SU-DHL-6 (cell line): ENCODE measurements around the gene LMTK3.

Source experiments
- H2AFZ ChIP-seq: fragments of 200-600 bp; sonication (generic); 2 replicates; pipeline ENCODE4 v1.6.1; 2014; ENCODE audit warnings: low read depth, mild to moderate bottlenecking, moderate library complexity, mixed read lengths, antibody characterized with exemption, low read length; ENCODE audit not compliant: severe bottlenecking
- H3F3A ChIP-seq: fragments of 200-600 bp; shearing (Covaris generic); 2 replicates; pipeline ENCODE4 v1.6.0; 2016; ENCODE audit warnings: antibody characterized with exemption, mild to moderate bottlenecking; ENCODE audit not compliant: insufficient read depth
- H3K27ac ChIP-seq: fragments of 200-600 bp; sonication (generic); 2 replicates; pipeline ENCODE4 v1.5.1; 2016; ENCODE audit warnings: low read depth, mild to moderate bottlenecking, low read length, moderate library complexity, mixed read lengths
- H3K27me3 ChIP-seq: fragments of 200-600 bp; sonication (generic), shearing (Covaris generic); 2 replicates; pipeline ENCODE4 v1.6.0; 2014; ENCODE audit warnings: mild to moderate bottlenecking, low read length
- H3K36me3 ChIP-seq: fragments of 200-600 bp; sonication (generic); 2 replicates; pipeline ENCODE4 v1.6.1; 2014; ENCODE audit warnings: mild to moderate bottlenecking, low read length, mixed read lengths
- H3K4me2 ChIP-seq: fragments of 300-600, 200-600 bp; shearing (Covaris generic), sonication (generic); 2 replicates; pipeline ENCODE4 v1.6.0; 2014; ENCODE audit warnings: low read length, low read depth, mild to moderate bottlenecking; ENCODE audit not compliant: poor library complexity, severe bottlenecking
- H3K4me3 ChIP-seq: fragments of 200-600 bp; sonication (generic); 2 replicates; pipeline ENCODE4 v1.5.1; 2014; ENCODE audit warnings: antibody characterized with exemption, low read length, mild to moderate bottlenecking, mixed read lengths; ENCODE audit not compliant: insufficient read depth, poor library complexity, severe bottlenecking
- H3K79me2 ChIP-seq: fragments of 200-600 bp; sonication (generic); 2 replicates; pipeline ENCODE4 v1.6.1; 2014; ENCODE audit warnings: mild to moderate bottlenecking, low read length, moderate library complexity; ENCODE audit not compliant: insufficient read depth
- H3K9ac ChIP-seq: fragments of 200-600 bp; sonication (generic); 2 replicates; pipeline ENCODE4 v1.7.0; 2014; ENCODE audit warnings: mild to moderate bottlenecking, low read length
- H3K9me2 ChIP-seq: fragments of 200-600 bp; sonication (generic); replicated peaks from 2 replicates; pipeline ENCODE4 v1.6.1; 2014; ENCODE audit warnings: low read length; ENCODE audit not compliant: insufficient read depth
- H3K9me3 ChIP-seq: fragments of 200-600 bp; sonication (generic); 2 replicates; pipeline ENCODE4 v1.6.1; 2014; ENCODE audit warnings: low read length, mixed read lengths; ENCODE audit not compliant: insufficient read depth
- H4K20me1 ChIP-seq: fragments of 200-600 bp; sonication (generic); 2 replicates; pipeline ENCODE4 v1.6.1; 2014; ENCODE audit warnings: low read depth, mild to moderate bottlenecking, antibody characterized with exemption, low read length, moderate library complexity, mixed read lengths
- CTCF ChIP-seq: fragments of 200-600 bp; sonication (generic); IDR thresholded peaks from one replicate; pipeline ENCODE4 v1.5.1; 2017; ENCODE audit warnings: antibody characterized with exemption, mild to moderate bottlenecking, low read length, moderate library complexity; ENCODE audit not compliant: insufficient read depth, poor library complexity, severe bottlenecking
- EZH2phosphoT487 ChIP-seq: fragments of 200-600 bp; sonication (generic), shearing (Covaris generic); conservative IDR thresholded peaks from 2 replicates; pipeline ENCODE4 v1.6.1; 2018; ENCODE audit warnings: mild to moderate bottlenecking, antibody characterized with exemption, low read length, moderate library complexity, mixed read lengths

Gene LMTK3

GRCh38 chr19:48554385-48555091, 42.9 kb upstream of the LMTK3 start:
- Histone ChIP-seq H3K27me3 (peaks cover under 1% of the 10 kb centered on the region; the same call in 1 of the 2 replicates), H3K79me2 (no peaks in the 10 kb centered on the region), H3K27ac (no peak overlapping the region), H3K9ac (no peak overlapping the region), H3K4me2 (no peak overlapping the region), H2AFZ (no peak overlapping the region), H4K20me1 (no peaks in the 10 kb centered on the region), H3K9me3 (no peaks in the 10 kb centered on the region), H3K9me2 (no peaks in the 10 kb centered on the region), H3K4me3 (no peak overlapping the region), H3K36me3 (no peaks in the 10 kb centered on the region), H3F3A (no peaks in the 10 kb centered on the region)
- TF ChIP-seq CTCF (no peak), EZH2phosphoT487 (no peak)

DNA sequence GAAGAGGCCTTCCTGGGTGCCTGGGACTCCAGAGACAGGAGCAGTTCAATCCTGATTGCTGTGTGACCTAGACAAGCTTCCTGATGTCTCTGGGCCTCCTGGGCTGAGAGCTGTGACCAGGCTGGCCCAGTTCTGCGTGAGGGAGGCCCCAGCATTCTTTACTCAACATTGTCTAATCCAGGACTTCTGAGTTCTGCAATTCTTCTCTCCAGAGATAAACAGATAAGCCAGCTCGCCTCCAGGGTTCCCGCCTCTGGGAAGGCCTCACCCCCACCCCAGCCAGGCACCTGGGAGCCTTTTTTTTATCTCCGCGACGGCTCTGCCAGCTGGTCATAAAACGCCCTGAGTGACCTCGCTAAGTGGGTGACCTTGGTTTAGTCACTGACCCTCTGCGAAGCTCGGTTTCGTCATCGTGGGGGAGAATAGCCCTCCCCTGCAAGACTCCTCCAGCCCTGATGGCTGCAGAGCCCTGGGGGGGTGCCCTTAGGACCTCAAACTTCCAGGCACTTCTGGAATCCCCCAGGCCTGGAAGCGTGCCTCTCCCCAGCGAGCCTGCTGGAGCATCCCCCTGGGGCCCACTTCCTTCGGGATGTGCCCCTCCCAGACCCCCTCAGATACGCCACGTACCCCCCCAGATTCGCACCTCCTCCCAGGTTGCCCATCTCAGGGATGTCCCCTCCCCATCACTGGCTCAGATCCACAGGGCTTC, 42.2 kb upstream of the LMTK3 start:
- H3K9me2 ChIP-seq, result no peaks in the 10 kb centered on the region
- H3K79me2 ChIP-seq, result no peaks in the 10 kb centered on the region
- H3K27ac ChIP-seq, result no peak overlapping the region
- no peaks in the 10 kb centered on the region for H3K9me3 ChIP-seq
- no peak overlapping the region for H3K4me3 ChIP-seq
- no peak overlapping the region for H3K9ac ChIP-seq
- no peaks in the 10 kb centered on the region for H3F3A ChIP-seq
- no peaks in the 10 kb centered on the region for H3K36me3 ChIP-seq
- H2AFZ ChIP-seq, result no peak overlapping the region
- H4K20me1 ChIP-seq, result no peaks in the 10 kb centered on the region
- peaks cover 3% of the 10 kb centered on the region; the same call in 1 of the 2 replicates for H3K27me3 ChIP-seq
- H3K4me2 ChIP-seq, result no peak overlapping the region
- TF ChIP-seq CTCF (no peak), EZH2phosphoT487 (no peak)

DNA sequence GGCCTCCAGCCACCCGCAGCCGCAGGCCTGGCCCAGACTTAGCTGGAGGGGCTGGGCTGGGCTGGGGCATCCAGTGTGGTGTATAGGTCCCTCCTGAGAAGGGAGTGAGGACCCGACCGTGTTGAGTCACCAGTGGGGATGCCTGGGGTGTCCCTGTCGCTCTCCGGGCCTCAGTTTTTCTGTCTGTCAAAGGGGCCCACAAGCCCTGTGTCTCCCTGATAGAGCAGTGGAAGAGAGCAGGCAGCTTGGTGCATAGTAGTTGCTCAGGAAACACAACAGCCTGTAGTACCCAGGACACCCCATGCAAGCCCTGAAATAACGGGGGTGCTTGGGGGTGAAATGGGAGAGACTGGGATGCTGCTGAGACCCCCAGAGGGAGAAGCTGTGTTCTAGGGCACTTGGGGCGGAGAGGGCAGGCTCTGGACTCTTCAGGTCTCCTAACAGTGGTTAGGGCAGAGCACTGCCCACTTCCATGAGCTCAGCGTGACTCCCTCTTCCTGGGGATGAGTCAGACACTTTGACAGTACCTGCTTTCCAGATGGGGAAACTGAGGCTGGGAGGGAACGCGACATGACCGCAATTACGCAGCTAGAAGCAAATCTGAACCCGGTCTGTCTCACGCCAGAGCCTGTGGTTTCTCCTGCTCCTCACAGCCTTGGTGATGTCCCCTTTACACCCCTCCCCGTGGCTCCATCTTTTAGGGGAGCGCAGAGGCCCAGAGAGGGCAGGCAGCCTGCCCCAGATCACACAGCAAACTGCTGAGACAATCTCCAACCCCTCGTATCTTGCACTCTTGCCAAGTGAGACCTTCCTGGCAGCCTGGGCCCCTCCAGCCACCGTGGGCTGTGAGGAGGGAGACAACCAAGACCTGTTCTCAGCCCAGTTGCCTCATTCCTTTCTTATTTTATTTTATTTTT, 41.0 kb upstream of the LMTK3 start:
- Histone ChIP-seq H3K4me3 (no peak overlapping the region), H3K9ac (no peak overlapping the region), H3K36me3 (no peaks in the 10 kb centered on the region), H3K27ac (no peak overlapping the region), H3K27me3 (peaks cover 8% of the 10 kb centered on the region; the same call in 1 of the 2 replicates), H3K9me3 (no peaks in the 10 kb centered on the region), H4K20me1 (no peaks in the 10 kb centered on the region; the same call in 1 of the 2 replicates), H3K79me2 (no peaks in the 10 kb centered on the region), H3F3A (no peaks in the 10 kb centered on the region), H3K4me2 (no peak overlapping the region), H2AFZ (no peak overlapping the region), H3K9me2 (no peaks in the 10 kb centered on the region)
- no peak for TF ChIP-seq EZH2phosphoT487
- TF ChIP-seq CTCF, result no peak
